WTC11 (cell line): Measurements from ENCODE around the gene UIMC1. TPM values are rescaled to one million over a fixed set of nuclear protein-coding genes. Genes with fewer than 3 reads are reported as not detected.
"Not testable (repeated sequence)": the region's sequence is repeated elsewhere in the genome, so short reads cannot be mapped to it uniquely, and the experiment has no call there.

Experiments
- ATAC-seq: fragments of 200-7000 bp; cut with Tn5 transposase; 2 replicates; pipeline ENCODE4 v1.10.0; 2021; ENCODE audit warnings: mild to moderate bottlenecking, moderate library complexity
- CTCF ChIA-PET: fragments of 300-600 bp; sonication (Branson Sonifier 250); formaldehyde crosslinking; loops from one replicate; lab custom pipeline; 2021; ENCODE audit warnings: antibody characterized with exemption; lab: Charles Lee
- POLR2A ChIA-PET: fragments of 350-600 bp; sonication (Branson Sonifier 250); formaldehyde crosslinking; loops from one replicate; lab custom pipeline; 2021; ENCODE audit warnings: antibody characterized with exemption; lab: Charles Lee
- DNase-seq: peaks from one replicate; pipeline ENCODE4 v3.0.0; 2021; ENCODE audit warnings: low spot score
- H3K27ac Mint-ChIP-seq: 2 replicates; pipeline ENCODE4 v1.8.0; 2021; ENCODE audit warnings: mixed read lengths
- H3K27me3 Mint-ChIP-seq: 2 replicates; pipeline ENCODE4 v1.8.0; 2021; ENCODE audit warnings: low read depth, mild to moderate bottlenecking, moderate library complexity, mixed read lengths
- H3K36me3 Mint-ChIP-seq: 2 replicates; pipeline ENCODE4 v1.8.0; 2021; ENCODE audit warnings: mixed read lengths
- H3K4me1 Mint-ChIP-seq: 2 replicates; pipeline ENCODE4 v1.8.0; 2022; ENCODE audit warnings: mixed read lengths
- H3K4me3 Mint-ChIP-seq: 2 replicates; pipeline ENCODE4 v1.8.0; 2021; ENCODE audit warnings: mild to moderate bottlenecking, moderate library complexity, mixed read lengths
- H3K9me3 Mint-ChIP-seq: 2 replicates; pipeline ENCODE4 v1.8.0; 2021; ENCODE audit warnings: mixed read lengths
- ETV6 ChIP-seq: sonication (generic); formaldehyde crosslinking; IDR thresholded peaks from 2 replicates; pipeline ENCODE4 v1.8.1; 2022; ENCODE audit warnings: mild to moderate bottlenecking, missing genetic modification reagents
- KAT7 ChIP-seq: sonication (generic); formaldehyde crosslinking; IDR thresholded peaks from 2 replicates; pipeline ENCODE4 v1.8.1; 2023; ENCODE audit warnings: missing genetic modification reagents, mild to moderate bottlenecking, borderline replicate concordance
- ZNF121 ChIP-seq: sonication (generic); formaldehyde crosslinking; IDR thresholded peaks from 2 replicates; pipeline ENCODE4 v1.8.0; 2023; ENCODE audit warnings: missing genetic modification reagents
- ZNF425 ChIP-seq: fragments of 250-450 bp; sonication (Bioruptor Pico); conservative IDR thresholded peaks from 2 replicates; pipeline ENCODE4 v1.9.0; 2021; ENCODE audit warnings: mild to moderate bottlenecking
- ZNF671 ChIP-seq: fragments of 250-450 bp; sonication (Bioruptor Pico); IDR thresholded peaks from 2 replicates; pipeline ENCODE4 v1.8.0; 2021; ENCODE audit warnings: mild to moderate bottlenecking
- total RNA-seq: library from RNA; stranded (reverse); gene quantifications from 3 replicates; pipeline ENCODE4 v1.2.3, GENCODE V29; 2021

UIMC1 gene
- total RNA-seq, 1 experiment from 2014 or later, result 48.0 TPM

GRCh38 chr5:176987583-176987982 is 19.0 kb downstream of the UIMC1 start:
- no peak overlapping the region for H3K27ac Mint-ChIP-seq
- H3K4me1 Mint-ChIP-seq, result no peaks in the 10 kb centered on the region
- ATAC-seq, result no peak
- no peak for DNase-seq
- ChIA-PET POLR2A (no interaction called here), CTCF (no interaction called here)
- H3K9me3 Mint-ChIP-seq, result peaks cover 10% of the 10 kb centered on the region
- peaks cover 42% of the 10 kb centered on the region for H3K36me3 Mint-ChIP-seq
- no peaks in the 10 kb centered on the region for H3K27me3 Mint-ChIP-seq
- peak; percentile 30; the same call in 1 of the 2 replicates for TF ChIP-seq ZNF121
- TF ChIP-seq ZNF671 (CRISPR knock-in tag), result no peak
- H3K4me3 Mint-ChIP-seq, result no peak overlapping the region

- H3K27me3 Mint-ChIP-seq, result no peaks in the 10 kb centered on the region
- 0 out of 2 replicates have a peak, but pooled peaks have one; percentile 48 for TF ChIP-seq ZNF121
- TF ChIP-seq KAT7 (CRISPR knock-in tag), result no peak
- POLR2A ChIA-PET, result interaction anchor here (0.6 to 0.7 kb wide), 2 partner anchors 41 to 636 kb away, joined by 3 to 4 read pairs; no protein-coding TSS in a partner anchor
- peaks cover 10% of the 10 kb centered on the region for H3K9me3 Mint-ChIP-seq
- ATAC-seq (no peak), DNase-seq (no peak)
- H3K4me3 Mint-ChIP-seq, result no peak overlapping the region
- CTCF ChIA-PET, result no interaction called here
- no peaks in the 10 kb centered on the region for H3K4me1 Mint-ChIP-seq
- peaks cover 52% of the 10 kb centered on the region for H3K36me3 Mint-ChIP-seq
- H3K27ac Mint-ChIP-seq, result no peak overlapping the region
Measured at GRCh38 chr5:176986280-176986679, 20.3 kb downstream of the UIMC1 start.

GRCh38 chr5:176985516-176985915 is 21.1 kb downstream of the UIMC1 start:
- H3K36me3 Mint-ChIP-seq, result peaks cover 58% of the 10 kb centered on the region
- no peaks in the 10 kb centered on the region for H3K27me3 Mint-ChIP-seq
- TF ChIP-seq ETV6 (CRISPR knock-in tag), result no peak
- POLR2A ChIA-PET, result no interaction called here
- no peak overlapping the region for H3K4me3 Mint-ChIP-seq
- H3K9me3 Mint-ChIP-seq, result peaks cover 10% of the 10 kb centered on the region
- no peak for DNase-seq
- ATAC-seq, result no peak
- no peak overlapping the region for H3K27ac Mint-ChIP-seq
- CTCF ChIA-PET, result no interaction called here
- no peaks in the 10 kb centered on the region for H3K4me1 Mint-ChIP-seq

GRCh38 chr5:176984176-176984575 is 22.4 kb downstream of the UIMC1 start:
- ATAC-seq, H3K27ac Mint-ChIP-seq, DNase-seq, H3K4me1 Mint-ChIP-seq, POLR2A ChIA-PET, CTCF ChIA-PET, H3K4me3 Mint-ChIP-seq, H3K27me3 Mint-ChIP-seq: not testable (repeated sequence)
- peaks cover 70% of the 10 kb centered on the region for H3K36me3 Mint-ChIP-seq
- peaks cover 10% of the 10 kb centered on the region for H3K9me3 Mint-ChIP-seq

GRCh38 chr5:176983593-176983992 is 23.0 kb downstream of the UIMC1 start:
- ATAC-seq, H3K27me3 Mint-ChIP-seq, CTCF ChIA-PET, H3K27ac Mint-ChIP-seq, POLR2A ChIA-PET, DNase-seq, H3K4me3 Mint-ChIP-seq, H3K4me1 Mint-ChIP-seq: not testable (repeated sequence)
- H3K9me3 Mint-ChIP-seq, result peaks cover 10% of the 10 kb centered on the region
- H3K36me3 Mint-ChIP-seq, result peaks cover 75% of the 10 kb centered on the region

- Mint-ChIP-seq H3K9me3 (peaks cover 10% of the 10 kb centered on the region), H3K36me3 (peaks cover 72% of the 10 kb centered on the region)
- ATAC-seq, H3K4me1 Mint-ChIP-seq, H3K27ac Mint-ChIP-seq, H3K27me3 Mint-ChIP-seq, POLR2A ChIA-PET, CTCF ChIA-PET, DNase-seq, H3K4me3 Mint-ChIP-seq: not testable (repeated sequence)
Measured at GRCh38 chr5:176983112-176983511, 23.5 kb downstream of the UIMC1 start.

GRCh38 chr5:176980818-176981217 is 25.8 kb downstream of the UIMC1 start:
- Mint-ChIP-seq H3K27ac (no peak overlapping the region), H3K4me1 (no peaks in the 10 kb centered on the region), H3K36me3 (peaks cover 60% of the 10 kb centered on the region), H3K27me3 (no peaks in the 10 kb centered on the region), H3K4me3 (no peak overlapping the region)
- no peak for DNase-seq
- POLR2A ChIA-PET, result no interaction called here
- TF ChIP-seq ZNF425 (CRISPR knock-in tag), result no peak
- TF ChIP-seq, all 79 proteins: peak for 0
- H3K9me3 Mint-ChIP-seq, result peaks cover 8% of the 10 kb centered on the region
- CTCF ChIA-PET, result interaction anchor here (1.3 kb wide), 1 partner anchor 25 kb away, joined by 4 read pairs; no protein-coding TSS in a partner anchor
- ATAC-seq, result no peak
